ENCODE results near the gene RUFY3. TPM values are rescaled to one million over a fixed set of nuclear protein-coding genes. Genes with fewer than 3 reads are reported as not detected.
"Not testable (repeated sequence)": the region's sequence is repeated elsewhere in the genome, so short reads cannot be mapped to it uniquely, and the experiment has no call there.

The RUFY3 gene
- total RNA-seq, 2 donors from 2014 or later: 27.6 to 30.2 TPM

- H3K36me3 Mint-ChIP-seq (ENCODE audit: insufficient read depth in 2 of 2): peaks cover 0 to 2% of the 10 kb centered on the region in 2 donors
- H3K4me1 Mint-ChIP-seq (ENCODE audit: low read depth): peaks cover 10% of the 10 kb centered on the region
- DNase-seq: no peak
- no peak overlapping the region for H3K4me3 Mint-ChIP-seq
- no peak overlapping the region for H3K27ac Mint-ChIP-seq
- H3K27me3 Mint-ChIP-seq (ENCODE audit: low read depth): no peaks in the 10 kb centered on the region
- no peaks in the 10 kb centered on the region for H3K9me3 Mint-ChIP-seq
- ATAC-seq (replicated peaks in 1 of 2): peak; percentile 56 to 72
These were observed 31.9 kb downstream of the RUFY3 start for GRCh38 chr4:70753630-70754029.

- Mint-ChIP-seq H3K4me1 (ENCODE audit: low read depth) (peaks cover 17% of the 10 kb centered on the region), H3K27me3 (ENCODE audit: low read depth) (no peaks in the 10 kb centered on the region), H3K9me3 (no peaks in the 10 kb centered on the region), H3K36me3 (ENCODE audit: insufficient read depth in 2 of 2) (peaks cover 0 to 2% of the 10 kb centered on the region in 2 donors), H3K4me3 (no peak overlapping the region), H3K27ac (no peak overlapping the region)
- no peak for DNase-seq
- no peak for ATAC-seq (replicated peaks in 1 of 2)
These were observed 32.7 kb downstream of the RUFY3 start for GRCh38 chr4:70754470-70754869.

GRCh38 chr4:70754990-70755688 is 33.4 kb downstream of the RUFY3 start:
- no peak for DNase-seq
- Mint-ChIP-seq H3K4me3 (no peak overlapping the region), H3K9me3 (no peaks in the 10 kb centered on the region), H3K36me3 (ENCODE audit: insufficient read depth in 2 of 2) (peaks cover 0 to 2% of the 10 kb centered on the region in 2 donors), H3K27ac (no peak overlapping the region), H3K27me3 (ENCODE audit: low read depth) (no peaks in the 10 kb centered on the region), H3K4me1 (ENCODE audit: low read depth) (peaks cover 24% of the 10 kb centered on the region)
- ATAC-seq (replicated peaks in 1 of 2): peak; percentile 29 to 41

- Mint-ChIP-seq H3K27ac (peak overlapping the region; percentile 52), H3K9me3 (no peaks in the 10 kb centered on the region), H3K4me3 (peak overlapping the region in 1 of 2 donors; percentile 68), H3K36me3 (ENCODE audit: insufficient read depth in 2 of 2) (peaks cover 0 to 2% of the 10 kb centered on the region in 2 donors), H3K27me3 (ENCODE audit: low read depth) (no peaks in the 10 kb centered on the region), H3K4me1 (ENCODE audit: low read depth) (peaks cover 14% of the 10 kb centered on the region)
- DNase-seq: no peak
- ATAC-seq (replicated peaks in 1 of 2): no peak
These were observed 37.4 kb downstream of the RUFY3 start for GRCh38 chr4:70759126-70759525.

- ATAC-seq (replicated peaks in 1 of 2) (no peak), DNase-seq (no peak)
- peak overlapping the region; percentile 52 for H3K27ac Mint-ChIP-seq
These were observed 37.9 kb downstream of the RUFY3 start for GRCh38 chr4:70759627-70760026.

GRCh38 chr4:70760662-70761061 is 38.9 kb downstream of the RUFY3 start:
- Mint-ChIP-seq H3K27me3 (ENCODE audit: low read depth) (no peaks in the 10 kb centered on the region), H3K4me3 (no peak overlapping the region), H3K36me3 (ENCODE audit: insufficient read depth in 2 of 2) (peaks cover 0 to 2% of the 10 kb centered on the region in 2 donors), H3K9me3 (no peaks in the 10 kb centered on the region), H3K4me1 (ENCODE audit: low read depth) (peaks cover 14% of the 10 kb centered on the region), H3K27ac (no peak overlapping the region)
- DNase-seq: no peak
- no peak for ATAC-seq (replicated peaks in 1 of 2)

More at GRCh38 chr4:70759627-70760026, 37.9 kb downstream of the RUFY3 start:
- H3K36me3 Mint-ChIP-seq (ENCODE audit: insufficient read depth in 2 of 2): peaks cover 0 to 2% of the 10 kb centered on the region in 2 donors
- no peaks in the 10 kb centered on the region for H3K27me3 Mint-ChIP-seq (ENCODE audit: low read depth)
- H3K4me1 Mint-ChIP-seq (ENCODE audit: low read depth): peaks cover 14% of the 10 kb centered on the region
- H3K4me3 Mint-ChIP-seq: peak overlapping the region in 1 of 2 donors; percentile 68
- H3K9me3 Mint-ChIP-seq: no peaks in the 10 kb centered on the region

GRCh38 chr4:70761276-70761816 is 39.6 kb downstream of the RUFY3 start:
- DNase-seq: no peak
- H3K27ac Mint-ChIP-seq: no peak overlapping the region
- peaks cover 14% of the 10 kb centered on the region for H3K4me1 Mint-ChIP-seq (ENCODE audit: low read depth)
- H3K9me3 Mint-ChIP-seq: no peaks in the 10 kb centered on the region
- H3K4me3 Mint-ChIP-seq: no peak overlapping the region
- peaks cover 0 to 1% of the 10 kb centered on the region in 2 donors for H3K36me3 Mint-ChIP-seq (ENCODE audit: insufficient read depth in 2 of 2)
- ATAC-seq (replicated peaks in 1 of 2): no peak
- no peaks in the 10 kb centered on the region for H3K27me3 Mint-ChIP-seq (ENCODE audit: low read depth)

- Mint-ChIP-seq H3K27me3 (ENCODE audit: low read depth) (no peaks in the 10 kb centered on the region), H3K4me3 (no peak overlapping the region), H3K4me1 (ENCODE audit: low read depth) (no peaks in the 10 kb centered on the region), H3K36me3 (ENCODE audit: insufficient read depth in 2 of 2) (peaks cover 0 to 3% of the 10 kb centered on the region in 2 donors), H3K9me3 (no peaks in the 10 kb centered on the region), H3K27ac (no peak overlapping the region)
- no peak for ATAC-seq (replicated peaks in 1 of 2)
- no peak for DNase-seq
These were observed 43.6 kb downstream of the RUFY3 start for GRCh38 chr4:70765368-70765767.

GRCh38 chr4:70768301-70768948 is 46.7 kb downstream of the RUFY3 start:
- peaks cover 0 to 3% of the 10 kb centered on the region in 2 donors for H3K36me3 Mint-ChIP-seq (ENCODE audit: insufficient read depth in 2 of 2)

GRCh38 chr4:70769396-70769795 is 47.6 kb downstream of the RUFY3 start:
- H3K4me3 Mint-ChIP-seq; ATAC-seq (replicated peaks in 1 of 2); H3K4me1 Mint-ChIP-seq (ENCODE audit: low read depth); H3K9me3 Mint-ChIP-seq; DNase-seq; H3K27me3 Mint-ChIP-seq (ENCODE audit: low read depth); H3K27ac Mint-ChIP-seq; H3K36me3 Mint-ChIP-seq (ENCODE audit: insufficient read depth in 2 of 2): not testable (repeated sequence)

More at GRCh38 chr4:70768301-70768948, 46.7 kb downstream of the RUFY3 start:
- Mint-ChIP-seq H3K4me1 (ENCODE audit: low read depth) (no peaks in the 10 kb centered on the region), H3K9me3 (no peaks in the 10 kb centered on the region), H3K4me3 (no peak overlapping the region), H3K27ac (no peak overlapping the region), H3K27me3 (ENCODE audit: low read depth) (no peaks in the 10 kb centered on the region)
- no peak for ATAC-seq (replicated peaks in 1 of 2)
- DNase-seq: no peak

GRCh38 chr4:70772929-70773555 is 51.3 kb downstream of the RUFY3 start:
- DNase-seq: no peak
- Mint-ChIP-seq H3K27me3 (ENCODE audit: low read depth) (no peaks in the 10 kb centered on the region), H3K27ac (no peak overlapping the region), H3K36me3 (ENCODE audit: insufficient read depth in 2 of 2) (peaks cover 0 to 3% of the 10 kb centered on the region in 2 donors), H3K9me3 (no peaks in the 10 kb centered on the region), H3K4me3 (no peak overlapping the region), H3K4me1 (ENCODE audit: low read depth) (no peaks in the 10 kb centered on the region)
- no peak for ATAC-seq (replicated peaks in 1 of 2)

GRCh38 chr4:70778888-70779422 is 57.2 kb downstream of the RUFY3 start:
- DNase-seq: no peak
- H3K27ac Mint-ChIP-seq: no peak overlapping the region
- H3K36me3 Mint-ChIP-seq (ENCODE audit: insufficient read depth in 2 of 2): peaks cover 0 to 3% of the 10 kb centered on the region in 2 donors
- H3K9me3 Mint-ChIP-seq: no peaks in the 10 kb centered on the region
- no peaks in the 10 kb centered on the region for H3K4me1 Mint-ChIP-seq (ENCODE audit: low read depth)
- H3K4me3 Mint-ChIP-seq: no peak overlapping the region
- no peak for ATAC-seq (replicated peaks in 1 of 2)
- no peaks in the 10 kb centered on the region for H3K27me3 Mint-ChIP-seq (ENCODE audit: low read depth)

- H3K36me3 Mint-ChIP-seq (ENCODE audit: insufficient read depth in 2 of 2): peaks cover 0 to 3% of the 10 kb centered on the region in 2 donors
- DNase-seq (no peak), ATAC-seq (replicated peaks in 1 of 2) (no peak)
- no peaks in the 10 kb centered on the region for H3K4me1 Mint-ChIP-seq (ENCODE audit: low read depth)
- H3K4me3 Mint-ChIP-seq: no peak overlapping the region
- H3K27ac Mint-ChIP-seq: no peak overlapping the region
- H3K9me3 Mint-ChIP-seq: no peaks in the 10 kb centered on the region
- H3K27me3 Mint-ChIP-seq (ENCODE audit: low read depth): no peaks in the 10 kb centered on the region
These were observed 61.3 kb downstream of the RUFY3 start for GRCh38 chr4:70783096-70783495.

All from activated T-cell treated with anti-CD3 and anti-CD28 coated beads, Interleukin-2, amount 50 U/mL, for 72 hours (primary cell).